Erythroblast (primary cell): Measurements from ENCODE around the gene CS.

Experiments used
- GATA1 ChIP-seq: IDR thresholded peaks from 2 replicates; pipeline ENCODE4 v1.6.1; 2011; ENCODE audit warnings: low read depth, mild to moderate bottlenecking, control low read depth, low read length, moderate library complexity
- POLR2A ChIP-seq: IDR thresholded peaks from 2 replicates; pipeline ENCODE4 v1.6.1; 2011; ENCODE audit warnings: mild to moderate bottlenecking, low read length

GRCh38 chr12:56326533-56326932, 26.4 kb upstream of the CS start:
- TF ChIP-seq POLR2A (no peak), GATA1 (no peak)
